GM23248 (cell line): Measurements from ENCODE around the gene TUFT1.

ENCODE experiments used
- EZH2 ChIP-seq: fragments of 200-600 bp; sonication (generic); IDR thresholded peaks from 2 replicates; pipeline ENCODE4 v1.6.1; 2018; ENCODE audit warnings: antibody characterized with exemption, mild to moderate bottlenecking; ENCODE audit not compliant: insufficient read depth, poor library complexity, severe bottlenecking
- EZH2phosphoT487 ChIP-seq: fragments of 200-600 bp; sonication (generic); IDR thresholded peaks from 2 replicates; pipeline ENCODE4 v1.6.1; 2018; ENCODE audit warnings: antibody characterized with exemption, moderate library complexity, mild to moderate bottlenecking, low read depth; ENCODE audit not compliant: insufficient read depth

DNA sequence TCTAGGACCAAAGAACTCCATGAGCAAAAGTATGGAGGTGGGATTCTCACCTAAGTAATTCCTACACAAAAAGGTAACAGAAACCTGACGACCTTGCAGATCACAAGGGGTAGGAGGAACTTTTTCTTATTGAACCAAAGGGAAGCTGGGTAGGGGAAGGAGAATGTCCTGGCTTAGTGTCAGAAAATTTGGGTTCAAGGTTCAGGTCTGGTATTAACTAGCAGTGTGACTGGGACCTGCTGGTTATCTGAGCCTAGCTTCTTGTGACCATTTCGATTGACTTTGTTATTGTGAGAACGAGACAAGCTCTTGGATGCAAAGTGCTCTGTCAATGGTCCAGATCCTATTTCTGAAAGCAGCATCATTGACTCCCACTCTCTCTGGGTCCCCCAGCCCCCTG, 66.7 kb downstream of the TUFT1 start:
- TF ChIP-seq EZH2 (no peak), EZH2phosphoT487 (no peak)
